HFFc6 (cell line): ENCODE measurements around the gene PSPC1. TPM values are rescaled to one million over a fixed set of nuclear protein-coding genes. Genes with fewer than 3 reads are reported as not detected.
"Not testable (repeated sequence)": the region's sequence is repeated elsewhere in the genome, so short reads cannot be mapped to it uniquely, and the experiment has no call there.

Source experiments
- DNase-seq: peaks from one replicate; pipeline ENCODE4 v3.0.0-alpha.2; 2018
- H3K27ac Mint-ChIP-seq: 2 replicates; pipeline ENCODE4 v1.8.0; 2020; ENCODE audit warnings: mild to moderate bottlenecking, mixed read lengths
- H3K27me3 Mint-ChIP-seq: 2 replicates; pipeline ENCODE4 v1.8.0; 2021; ENCODE audit warnings: mild to moderate bottlenecking, moderate library complexity, mixed read lengths; ENCODE audit not compliant: insufficient read depth
- H3K36me3 Mint-ChIP-seq: 2 replicates; pipeline ENCODE4 v1.8.0; 2021; ENCODE audit warnings: low read depth, mixed read lengths
- H3K4me1 Mint-ChIP-seq: 2 replicates; pipeline ENCODE4 v1.8.0; 2020; ENCODE audit warnings: low read depth, mixed read lengths
- H3K4me3 Mint-ChIP-seq: 2 replicates; pipeline ENCODE4 v1.8.0; 2020; ENCODE audit warnings: mild to moderate bottlenecking, moderate library complexity, mixed read lengths
- H3K9me3 Mint-ChIP-seq: 2 replicates; pipeline ENCODE4 v1.8.0; 2020; ENCODE audit warnings: mild to moderate bottlenecking, mixed read lengths
- CTCF ChIP-seq: fragments of 200-600 bp; sonication (generic); IDR thresholded peaks from 2 replicates; pipeline ENCODE4 v1.5.0; 2021; ENCODE audit warnings: antibody characterized with exemption, mild to moderate bottlenecking
- total RNA-seq, 6 experiments: library from RNA; stranded (reverse); fragmentation: NEBNext Ultra II Directional; extraction: Animal tissue kit (Norgen Biotek cat#: 25700); gene quantifications; 2 replicates in 1 of 6; 3 replicates in 5 of 6; pipeline ENCODE4 v1.2.3, GENCODE V29; 2021

Gene PSPC1
- total RNA-seq, 6 experiments from 2014 or later, result 35.7 to 41.0 (median 40.0) TPM

GRCh38 chr13:19737844-19738557 is 44.7 kb downstream of the PSPC1 start:
- H3K9me3 Mint-ChIP-seq, result no peaks in the 10 kb centered on the region
- peaks cover 2% of the 10 kb centered on the region; the same call in 1 of the 2 replicates for H3K27me3 Mint-ChIP-seq
- no peak for DNase-seq
- no peak for TF ChIP-seq CTCF
- H3K36me3 Mint-ChIP-seq, result peaks cover 28% of the 10 kb centered on the region
- no peak overlapping the region for H3K27ac Mint-ChIP-seq
- H3K4me3 Mint-ChIP-seq, result no peak overlapping the region
- H3K4me1 Mint-ChIP-seq, result no peaks in the 10 kb centered on the region

- H3K27ac Mint-ChIP-seq, result no peak overlapping the region
- H3K27me3 Mint-ChIP-seq, result peaks cover 1% of the 10 kb centered on the region
- DNase-seq, result no peak
Measured at GRCh38 chr13:19726611-19727010, 56.1 kb downstream of the PSPC1 start.

GRCh38 chr13:19725320-19725719 is 57.4 kb downstream of the PSPC1 start:
- Mint-ChIP-seq H3K27me3 (peaks cover 1% of the 10 kb centered on the region; the same call in 1 of the 2 replicates), H3K36me3 (peaks cover 24% of the 10 kb centered on the region), H3K4me3 (no peak overlapping the region), H3K4me1 (peaks cover 6% of the 10 kb centered on the region), H3K27ac (no peak overlapping the region), H3K9me3 (no peaks in the 10 kb centered on the region)
- TF ChIP-seq CTCF, result no peak
- DNase-seq, result no peak

More at GRCh38 chr13:19726611-19727010, 56.1 kb downstream of the PSPC1 start:
- no peaks in the 10 kb centered on the region for H3K9me3 Mint-ChIP-seq
- no peak overlapping the region for H3K4me3 Mint-ChIP-seq
- peaks cover 24% of the 10 kb centered on the region for H3K36me3 Mint-ChIP-seq
- peaks cover 6% of the 10 kb centered on the region for H3K4me1 Mint-ChIP-seq
- no peak for TF ChIP-seq CTCF

- TF ChIP-seq CTCF, result no peak
- peaks cover 5% of the 10 kb centered on the region for H3K36me3 Mint-ChIP-seq
- no peaks in the 10 kb centered on the region for H3K9me3 Mint-ChIP-seq
- H3K27ac Mint-ChIP-seq, result no peak overlapping the region
- H3K27me3 Mint-ChIP-seq, result no peaks in the 10 kb centered on the region; the same call in 1 of the 2 replicates
- no peak for DNase-seq
- H3K4me3 Mint-ChIP-seq, result no peak overlapping the region
- peaks cover 6% of the 10 kb centered on the region for H3K4me1 Mint-ChIP-seq
Measured at GRCh38 chr13:19720039-19720438, 62.7 kb downstream of the PSPC1 start.

DNA sequence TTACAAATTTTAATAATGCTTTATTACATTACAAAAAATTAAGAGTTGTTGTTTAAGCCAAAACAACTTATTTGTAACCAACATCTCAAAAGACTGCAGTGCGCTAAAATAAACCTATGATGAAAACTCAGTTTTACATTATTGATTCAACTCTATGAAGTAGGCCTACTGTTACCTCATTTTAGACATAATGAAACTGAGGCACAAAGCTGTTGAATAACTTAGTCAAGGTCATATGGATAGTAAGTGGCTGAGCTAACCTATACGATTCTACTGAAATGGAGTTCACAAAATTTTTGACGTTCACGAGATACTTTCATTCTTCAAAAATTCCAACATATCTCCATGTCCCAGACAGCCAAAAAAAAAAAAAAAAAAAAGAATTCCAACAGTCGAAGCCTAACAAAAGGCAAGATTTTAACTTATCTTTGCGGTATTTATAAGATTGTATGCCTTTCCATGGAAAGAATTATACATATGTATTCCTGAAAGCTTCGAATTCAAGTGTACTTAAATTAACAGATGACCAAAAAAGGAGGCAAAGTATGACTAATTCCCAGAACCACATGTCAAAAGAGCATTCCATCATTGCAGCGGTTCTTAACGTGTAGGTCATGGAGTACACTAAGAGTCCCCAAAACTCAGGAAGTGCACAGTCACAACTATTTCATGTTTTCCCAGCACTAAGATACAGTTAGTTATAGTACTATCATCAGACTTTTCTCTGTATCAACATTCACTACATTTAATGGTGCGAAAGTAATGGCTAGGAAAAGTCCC is 69.4 kb downstream of the PSPC1 start:
- no peak for TF ChIP-seq CTCF
- no peak overlapping the region for H3K4me3 Mint-ChIP-seq
- H3K27me3 Mint-ChIP-seq, result no peaks in the 10 kb centered on the region
- peak; percentile 67 for DNase-seq
- no peaks in the 10 kb centered on the region for H3K9me3 Mint-ChIP-seq
- peaks cover 18% of the 10 kb centered on the region; the same call in 1 of the 2 replicates for H3K36me3 Mint-ChIP-seq
- peaks cover 28% of the 10 kb centered on the region for H3K4me1 Mint-ChIP-seq
- peak overlapping the region; percentile 71 for H3K27ac Mint-ChIP-seq

- H3K27me3 Mint-ChIP-seq, H3K4me3 Mint-ChIP-seq, H3K9me3 Mint-ChIP-seq, H3K27ac Mint-ChIP-seq, DNase-seq: not testable (repeated sequence)
- H3K4me1 Mint-ChIP-seq, result peaks cover 26% of the 10 kb centered on the region
- peaks cover 23% of the 10 kb centered on the region for H3K36me3 Mint-ChIP-seq
Measured at GRCh38 chr13:19709782-19710181, 73.0 kb downstream of the PSPC1 start.

GRCh38 chr13:19709039-19709438 is 73.7 kb downstream of the PSPC1 start:
- H3K9me3 Mint-ChIP-seq, H3K4me3 Mint-ChIP-seq, H3K27ac Mint-ChIP-seq, DNase-seq, H3K27me3 Mint-ChIP-seq: not testable (repeated sequence)
- H3K4me1 Mint-ChIP-seq, result peaks cover 19% of the 10 kb centered on the region
- H3K36me3 Mint-ChIP-seq, result peaks cover 17% of the 10 kb centered on the region

- not testable (repeated sequence) for H3K27ac Mint-ChIP-seq
Measured at GRCh38 chr13:19704256-19704655, 78.5 kb downstream of the PSPC1 start.

More at GRCh38 chr13:19704256-19704655, 78.5 kb downstream of the PSPC1 start:
- H3K36me3 Mint-ChIP-seq, H3K9me3 Mint-ChIP-seq, H3K4me3 Mint-ChIP-seq, H3K27me3 Mint-ChIP-seq, DNase-seq: not testable (repeated sequence)
- H3K4me1 Mint-ChIP-seq, result peaks cover 33% of the 10 kb centered on the region
